GM21528 (cell line): ENCODE data around the gene STX16.

Source experiments
- ATAC-seq: cut with Tn5 transposase; IDR thresholded peaks from one replicate; pipeline ENCODE4 v1.9.1; 2021; ENCODE audit warnings: mild to moderate bottlenecking, moderate library complexity; ENCODE audit not compliant: unreplicated experiment, low FRiP score

Gene STX16

GRCh38 chr20:58695084-58695722 lies 44.1 kb downstream of the STX16 start:
- ATAC-seq, result no peak

DNA sequence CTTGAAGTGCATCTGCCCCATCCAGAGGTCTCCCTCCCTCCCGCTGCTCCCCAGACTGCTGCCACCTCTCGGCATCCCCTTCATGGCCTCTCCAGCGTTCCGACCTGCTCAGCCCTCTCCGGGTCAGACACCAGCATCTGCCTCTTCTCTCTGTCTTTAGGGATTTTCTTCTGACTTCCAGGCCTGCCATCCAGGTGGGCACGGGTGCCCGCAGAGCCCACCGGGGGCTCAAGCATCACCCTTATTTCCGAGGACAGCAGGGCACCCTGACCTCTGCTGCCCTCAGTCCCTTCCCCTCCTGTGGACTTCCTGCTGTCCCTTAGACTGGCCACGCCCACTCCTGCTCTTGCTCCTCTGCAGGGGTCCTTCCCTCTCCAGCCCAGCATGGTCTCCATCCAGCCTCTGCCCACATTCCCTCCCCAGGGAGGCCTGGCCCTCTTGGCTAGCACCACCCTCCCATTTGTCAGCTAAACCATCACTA lies 44.9 kb downstream of the STX16 start:
- ATAC-seq, result no peak

- no peak for ATAC-seq
Observed at GRCh38 chr20:58696411-58696961, 45.4 kb downstream of the STX16 start.

GRCh38 chr20:58697201-58697866 lies 46.3 kb downstream of the STX16 start:
- no peak for ATAC-seq

GRCh38 chr20:58697867-58698703 lies 47.0 kb downstream of the STX16 start:
- no peak for ATAC-seq

- no peak for ATAC-seq
Observed at GRCh38 chr20:58698741-58699622, 47.9 kb downstream of the STX16 start.

GRCh38 chr20:58699623-58700107 lies 48.6 kb downstream of the STX16 start:
- no peak for ATAC-seq

DNA sequence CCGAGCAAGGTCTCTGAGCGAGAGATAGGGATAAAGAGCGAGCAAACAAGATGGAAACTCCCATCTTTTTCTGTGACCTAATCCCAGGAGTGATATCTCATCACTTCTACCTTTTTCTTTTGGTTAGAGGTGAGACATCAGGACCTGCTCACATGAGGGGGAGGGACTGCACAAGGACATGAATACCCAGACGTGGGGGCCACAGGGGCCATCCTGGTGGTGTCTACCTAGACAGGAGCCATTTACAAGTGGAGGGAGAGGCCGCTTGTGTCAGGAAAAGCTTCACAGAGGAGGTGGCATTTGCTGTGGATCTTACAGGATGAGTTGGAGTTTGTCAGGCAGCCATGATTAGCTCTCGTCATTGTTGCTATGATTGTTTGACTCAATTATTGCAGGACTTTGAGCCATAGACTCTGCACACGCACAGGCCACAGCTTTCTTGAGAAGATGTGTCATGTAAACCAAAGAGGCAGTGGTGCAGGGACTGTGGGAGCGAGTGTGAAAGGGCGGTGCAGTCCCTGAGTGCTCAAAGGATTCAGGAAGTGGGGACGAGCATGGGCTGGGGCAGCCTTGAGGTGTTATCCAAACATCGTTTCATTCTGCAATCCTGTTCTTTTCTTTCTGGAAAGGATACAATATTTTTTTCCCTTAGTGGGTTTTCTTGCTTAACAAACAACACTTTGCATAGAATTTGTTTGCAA lies 49.2 kb downstream of the STX16 start:
- ATAC-seq, result no peak

DNA sequence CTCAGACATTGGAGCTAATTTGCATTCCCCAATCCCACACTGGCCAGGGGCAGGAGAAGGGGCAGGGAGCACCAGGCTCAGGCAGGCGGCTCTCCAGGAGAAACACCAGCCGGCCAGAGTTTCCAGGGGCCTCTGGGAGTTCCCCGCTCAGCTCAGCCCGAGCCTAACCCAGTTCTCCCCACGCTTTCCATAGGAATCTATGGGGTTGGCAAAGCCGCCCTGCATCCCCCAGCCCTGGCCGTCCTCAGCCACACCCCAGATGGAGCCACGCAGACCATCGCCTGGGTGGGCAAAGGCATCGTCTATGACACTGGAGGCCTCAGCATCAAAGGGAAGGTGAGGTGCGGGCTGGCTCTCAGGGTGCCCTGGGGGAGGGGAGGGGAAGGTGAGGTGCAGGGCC lies 49.7 kb downstream of the STX16 start:
- no peak for ATAC-seq

DNA sequence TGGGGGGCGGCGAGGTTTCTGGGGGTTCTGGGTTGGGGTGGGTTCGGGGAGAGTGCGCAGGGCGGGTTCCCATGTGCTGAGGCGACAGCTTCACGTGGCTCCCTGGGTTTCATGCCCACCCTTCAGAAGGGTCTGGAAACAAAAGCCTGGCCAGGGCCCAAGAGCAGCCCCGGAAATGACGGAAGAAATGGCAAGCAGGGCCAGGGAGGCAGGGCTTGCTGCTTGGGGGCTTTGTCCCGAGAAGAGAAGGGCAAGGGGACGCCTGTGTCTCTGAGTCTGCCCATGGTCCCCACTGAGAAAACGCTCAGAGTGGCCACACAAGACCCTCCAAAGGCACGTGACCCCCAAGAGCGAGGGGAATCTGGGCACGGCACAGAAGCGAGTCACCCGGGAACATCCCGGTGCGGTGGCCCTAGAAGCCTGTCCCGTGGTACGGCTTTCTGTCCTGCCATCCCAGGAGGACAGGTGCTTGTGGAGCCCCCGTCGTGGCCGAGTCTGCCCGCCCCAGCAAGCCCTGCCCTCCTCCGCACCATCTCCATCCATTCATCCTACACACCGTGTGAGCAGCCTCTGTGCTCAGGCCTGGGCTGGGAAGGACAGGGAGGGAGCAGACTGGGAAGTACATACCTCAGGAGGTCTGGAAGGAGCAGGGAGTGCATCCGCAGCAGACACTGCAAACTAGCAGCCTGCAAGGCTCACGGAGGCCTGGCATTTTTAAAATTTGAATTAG lies 50.5 kb downstream of the STX16 start:
- no peak for ATAC-seq

GRCh38 chr20:58702161-58702510 lies 51.1 kb downstream of the STX16 start:
- ATAC-seq, result no peak

GRCh38 chr20:58702859-58703648 lies 52.0 kb downstream of the STX16 start:
- no peak for ATAC-seq

DNA sequence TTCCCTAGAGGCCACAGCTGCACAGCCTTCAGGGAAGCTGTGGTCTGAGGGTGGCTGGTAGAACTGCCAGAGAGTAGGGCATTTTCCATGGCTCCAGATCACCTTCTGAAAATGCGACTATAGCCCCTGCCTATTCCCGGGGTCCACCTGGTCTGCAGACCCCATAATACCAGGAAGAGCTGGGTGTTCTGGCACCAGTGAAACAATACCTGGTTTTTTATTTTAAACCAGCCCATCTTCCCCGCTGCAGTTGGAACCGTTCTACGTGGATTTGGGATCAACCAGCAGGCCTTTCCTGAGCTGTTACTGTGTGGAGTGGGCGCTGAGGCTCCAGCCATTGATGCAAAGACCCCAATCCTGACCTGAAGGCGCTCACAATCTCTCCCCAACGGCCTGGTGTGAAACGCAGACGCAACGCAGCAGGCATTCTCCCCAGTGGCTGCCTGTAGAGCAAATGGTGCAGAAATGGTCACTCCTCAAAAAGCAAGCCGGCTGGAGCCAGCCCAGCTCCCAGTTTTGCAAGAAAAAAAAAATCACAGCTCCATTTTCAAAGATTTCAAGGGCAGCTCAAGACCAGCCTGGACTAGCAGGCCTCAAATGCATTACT lies 52.8 kb downstream of the STX16 start:
- ATAC-seq, result no peak

GRCh38 chr20:58705208-58705926 lies 54.3 kb downstream of the STX16 start:
- no peak for ATAC-seq

DNA sequence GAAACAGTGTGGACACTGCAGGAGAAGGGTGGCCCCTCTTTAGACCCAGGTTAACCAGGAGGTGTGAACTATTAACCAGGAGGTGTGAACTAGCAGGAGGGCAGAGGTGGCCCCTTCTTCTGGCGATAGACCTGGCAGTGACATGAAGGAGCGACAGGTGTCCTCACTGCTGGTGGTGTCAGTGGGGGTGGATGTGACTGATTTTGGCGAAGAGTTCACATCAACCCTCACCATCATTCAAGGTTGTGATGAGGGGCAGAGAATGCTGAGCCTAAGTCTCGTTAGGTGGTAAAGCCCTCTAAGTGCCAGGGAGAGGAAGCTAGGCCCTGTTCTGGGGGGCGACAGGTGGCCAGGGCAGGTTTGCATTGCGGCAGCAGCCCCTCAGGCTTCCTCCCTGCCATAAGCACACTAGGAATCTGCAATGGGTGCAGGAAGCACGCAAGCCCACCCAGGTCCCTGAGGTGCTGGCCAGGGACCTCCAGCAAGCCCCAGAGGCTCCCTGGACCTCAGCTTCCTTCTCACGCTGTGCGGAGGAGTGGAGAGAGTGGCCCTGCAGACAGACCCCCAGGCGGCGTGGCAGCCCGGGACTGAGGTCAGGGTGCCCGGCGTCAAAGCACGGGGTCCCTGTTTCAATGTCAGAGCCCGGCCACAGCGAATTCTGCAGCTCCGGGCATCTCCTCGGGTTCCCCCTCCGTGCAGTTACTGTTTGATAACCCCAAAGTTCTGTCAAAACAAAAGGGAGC lies 55.2 kb downstream of the STX16 start:
- no peak for ATAC-seq

GRCh38 chr20:58706975-58707681 lies 56.0 kb downstream of the STX16 start:
- ATAC-seq, result no peak
